ENCODE results near the gene EMP2.

The EMP2 gene

DNA sequence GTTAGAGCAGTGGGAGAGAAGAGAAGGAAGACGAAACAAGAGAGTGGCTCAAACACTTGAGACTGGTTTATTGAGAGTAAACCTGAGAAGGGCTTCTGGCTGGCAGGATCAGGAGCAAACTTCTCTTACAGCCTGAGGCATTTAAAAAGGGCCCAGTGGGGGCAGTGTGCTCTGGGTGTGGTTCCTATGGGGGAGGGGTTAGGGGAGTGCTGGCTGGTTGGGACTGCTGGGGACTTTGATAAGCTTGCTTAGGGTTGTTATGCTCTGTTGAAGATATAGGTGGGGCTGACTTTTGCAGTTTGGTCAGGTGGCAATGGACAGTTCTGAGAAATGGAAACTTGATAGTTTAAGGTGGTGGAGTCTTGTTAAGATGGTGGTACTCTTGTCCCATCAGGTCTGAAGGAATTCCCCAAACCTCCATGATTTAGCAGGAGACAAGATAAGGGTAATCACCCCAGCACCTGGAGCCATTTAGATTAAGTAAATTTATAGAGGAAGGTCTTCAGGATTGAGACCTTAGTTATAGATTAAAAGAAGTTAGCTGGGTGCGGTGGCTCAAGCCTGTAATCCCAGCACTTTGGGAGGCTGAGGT is 79.3 kb downstream of the EMP2 start:
- intact Hi-C loops (cut with DNase I) = no loop called here
- DNase-seq = no peak

GRCh38 chr16:10500582-10500981 is 79.8 kb downstream of the EMP2 start:
- intact Hi-C loops (cut with DNase I) = no loop called here
- DNase-seq = no peak

DNA sequence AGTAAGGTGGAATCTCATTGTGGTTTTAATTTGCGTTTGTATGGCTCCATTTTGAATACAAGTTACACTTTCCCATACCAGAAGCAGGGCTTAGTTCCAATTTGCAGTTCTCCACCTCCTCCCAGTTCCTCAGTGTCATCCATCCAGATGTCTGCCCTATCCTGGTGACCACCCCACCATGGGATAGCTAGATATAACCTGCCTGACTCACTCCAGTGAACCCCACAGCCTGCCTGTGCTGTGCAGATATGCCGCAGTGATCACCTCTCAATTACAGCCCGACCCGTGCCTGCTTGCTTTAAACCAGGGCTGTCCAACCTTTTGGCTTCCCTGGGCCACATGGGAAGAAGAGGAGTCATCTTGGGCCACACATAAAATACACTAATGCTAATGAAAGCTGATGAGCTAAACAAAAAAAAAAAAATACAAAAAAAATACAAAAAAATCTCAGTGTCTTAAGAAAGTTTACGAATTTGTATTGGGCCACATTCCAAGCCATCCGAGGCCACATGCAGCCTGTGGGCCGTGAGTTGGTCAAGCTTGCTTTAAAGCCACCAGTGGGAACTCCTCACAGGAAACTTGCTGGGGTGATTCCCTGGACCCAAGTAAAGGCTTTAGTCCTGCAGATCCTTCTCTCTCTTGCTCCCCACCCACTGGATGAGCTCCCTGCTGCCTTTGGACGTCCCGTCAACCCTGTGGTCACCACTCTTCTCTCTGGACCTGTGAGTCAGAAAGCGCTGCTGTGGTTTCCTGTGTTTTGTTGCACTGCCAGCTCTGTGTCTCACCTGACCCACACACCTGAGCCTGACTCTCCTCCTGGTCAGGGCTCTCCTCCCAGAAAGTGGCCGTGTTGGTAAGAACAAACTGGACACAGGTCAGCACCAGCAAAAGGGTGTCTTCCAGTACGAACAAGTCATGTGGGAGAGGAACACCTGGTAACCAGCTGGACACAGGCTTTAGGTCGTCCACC is 83.0 kb downstream of the EMP2 start:
- DNase-seq = no peak
- intact Hi-C loops (cut with DNase I) = no loop called here

DNA sequence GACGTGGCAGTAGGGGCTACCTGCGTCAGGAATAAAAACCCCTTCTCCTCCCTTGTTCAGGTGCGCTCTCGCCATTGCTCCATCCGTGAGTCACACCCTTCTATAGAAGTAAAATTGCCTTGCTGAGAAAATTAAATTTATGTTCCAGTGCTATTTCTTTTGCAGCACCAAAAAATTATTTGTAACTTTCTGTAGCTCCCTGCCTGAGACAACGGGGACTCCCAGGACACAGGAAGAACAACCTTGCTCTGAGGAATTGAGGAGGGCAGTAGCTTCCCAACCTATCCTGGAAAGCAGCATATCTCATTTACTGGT is 85.4 kb downstream of the EMP2 start:
- intact Hi-C loops (cut with DNase I) = no loop called here
- DNase-seq = no peak

DNA sequence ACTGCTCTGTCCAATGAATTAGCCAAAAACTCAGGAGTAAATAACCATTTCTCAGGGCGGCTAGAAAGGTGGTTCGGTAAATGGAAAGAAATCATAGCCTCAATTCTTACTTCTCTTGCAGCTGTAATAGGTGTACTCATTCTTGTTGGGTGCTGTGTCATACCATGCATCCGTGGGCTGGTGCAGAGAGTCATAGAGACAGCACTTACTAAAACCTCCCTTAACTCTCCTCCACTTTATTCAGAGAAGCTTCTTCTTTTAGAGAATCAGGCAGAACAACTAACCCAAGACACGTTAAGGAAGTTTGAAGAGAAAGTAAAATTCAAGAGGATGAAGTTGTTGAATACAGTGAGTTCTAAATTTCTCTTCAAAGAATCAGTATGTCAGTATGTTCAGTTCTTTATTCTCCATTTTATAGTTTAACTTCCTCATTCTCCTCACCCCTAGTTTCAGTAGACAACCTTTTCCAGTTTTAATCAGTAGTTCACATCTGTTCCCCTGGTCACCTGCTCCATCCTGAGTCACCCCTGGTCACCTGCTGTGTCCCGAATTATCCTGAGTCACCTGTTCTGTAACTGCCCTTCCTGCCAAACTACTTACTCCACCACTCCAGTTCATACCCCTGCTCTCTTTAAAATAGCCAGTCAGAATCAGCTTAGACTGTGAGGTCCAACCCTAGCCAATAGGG is 85.9 kb downstream of the EMP2 start:
- intact Hi-C loops (cut with DNase I) = no loop called here
- no peak for DNase-seq

DNA sequence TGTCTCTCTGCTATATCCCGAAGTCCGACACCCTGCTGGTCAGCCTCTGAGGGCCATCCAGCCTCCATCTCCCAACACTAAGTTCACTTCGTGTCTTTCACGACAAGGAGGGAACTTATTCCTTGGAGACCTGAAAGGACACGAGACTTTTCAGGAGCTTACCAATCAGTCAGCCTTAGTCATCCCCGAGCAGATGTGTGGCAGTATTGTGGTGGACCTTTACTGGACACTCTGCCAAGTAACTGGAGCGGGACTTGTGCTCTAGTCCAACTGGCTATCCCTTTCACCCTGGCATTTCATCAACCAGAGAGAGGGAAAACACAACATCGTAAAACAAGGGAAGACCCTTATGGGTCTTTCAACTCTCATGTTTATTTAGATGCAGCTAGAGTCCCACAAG is 87.1 kb downstream of the EMP2 start:
- no peak for DNase-seq
- intact Hi-C loops (cut with DNase I) = no loop called here

DNA sequence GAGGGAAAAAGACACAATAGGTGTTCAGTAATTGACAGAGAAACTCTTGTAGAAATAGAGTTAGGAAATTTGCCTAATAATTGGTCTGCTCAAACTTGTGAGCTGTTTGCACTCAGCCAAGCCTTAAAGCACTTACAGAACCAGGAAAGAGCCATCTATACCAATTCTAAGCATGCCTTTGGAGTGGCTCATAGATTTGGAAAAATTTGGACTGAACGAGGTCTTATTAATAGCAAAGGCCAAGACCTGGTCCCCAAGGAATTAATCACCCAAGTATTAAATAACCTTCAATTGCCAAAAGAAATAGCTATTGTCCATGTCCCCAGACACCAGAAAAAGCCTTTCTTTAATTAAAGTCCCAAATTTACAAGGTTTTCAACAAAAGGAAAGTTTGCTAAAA is 90.3 kb downstream of the EMP2 start:
- intact Hi-C loops (cut with DNase I) = no loop called here
- DNase-seq = no peak

DNA sequence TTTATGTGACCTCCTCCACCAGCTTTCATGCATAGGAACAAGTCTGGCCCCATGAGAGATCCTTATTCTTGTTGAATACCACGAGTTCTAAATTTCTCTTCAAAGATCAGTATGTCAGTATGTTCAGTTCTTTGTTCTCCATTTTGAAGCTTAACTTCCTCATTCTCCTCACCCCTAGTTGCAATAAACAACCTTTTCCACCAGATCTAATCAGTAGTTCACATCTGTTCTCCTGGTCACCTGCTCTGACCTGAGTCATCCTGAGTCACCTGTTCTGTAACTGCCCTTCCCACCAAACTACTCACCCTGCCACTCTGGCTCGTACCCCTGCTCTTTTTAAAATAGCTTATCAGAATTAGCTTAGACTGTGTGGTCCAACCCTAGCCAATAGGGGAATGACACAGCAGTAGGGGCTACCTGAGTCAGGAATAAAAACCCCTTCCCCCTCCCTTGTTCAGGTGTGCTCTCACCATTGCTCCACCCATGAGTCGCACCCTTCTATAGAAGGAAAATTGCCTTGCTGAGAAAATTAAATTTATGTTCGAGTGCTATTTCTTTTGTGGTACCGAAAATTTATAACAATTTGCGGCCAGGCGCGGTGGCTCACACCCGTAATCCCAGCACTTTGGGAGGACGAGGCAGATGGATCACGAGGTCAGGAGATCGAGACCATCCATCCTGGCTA is 94.6 kb downstream of the EMP2 start:
- intact Hi-C loops (cut with DNase I) = no loop called here
- no peak for DNase-seq

DNA sequence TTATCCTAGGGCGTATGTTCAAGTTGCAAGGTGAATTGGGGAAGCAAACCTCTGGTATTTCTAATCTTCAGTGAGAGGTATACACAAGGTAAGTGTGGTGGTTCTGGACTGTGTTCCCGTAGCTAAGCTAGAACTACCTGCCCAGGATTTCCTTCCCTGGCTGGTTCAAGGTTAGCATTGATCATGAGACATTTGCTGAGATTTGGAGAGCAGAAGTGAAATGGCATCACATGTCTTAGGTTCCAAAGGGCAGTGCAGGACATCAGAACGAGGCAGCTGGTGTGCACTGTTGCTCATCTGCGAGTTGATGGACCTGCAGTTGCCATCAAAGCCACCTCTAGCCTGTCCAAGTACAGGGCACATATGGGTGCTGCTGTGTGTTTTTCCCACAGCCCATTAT is 95.2 kb downstream of the EMP2 start:
- intact Hi-C loops (cut with DNase I) = no loop called here
- DNase-seq = no peak

GRCh38 chr16:10480151-10480550 is 100.2 kb downstream of the EMP2 start:
- intact Hi-C loops (cut with DNase I) = no loop called here
- DNase-seq = no peak

All from posterior cingulate gyrus (tissue), 11 donors.